Measurements from ENCODE around the gene BLMH.

DNA sequence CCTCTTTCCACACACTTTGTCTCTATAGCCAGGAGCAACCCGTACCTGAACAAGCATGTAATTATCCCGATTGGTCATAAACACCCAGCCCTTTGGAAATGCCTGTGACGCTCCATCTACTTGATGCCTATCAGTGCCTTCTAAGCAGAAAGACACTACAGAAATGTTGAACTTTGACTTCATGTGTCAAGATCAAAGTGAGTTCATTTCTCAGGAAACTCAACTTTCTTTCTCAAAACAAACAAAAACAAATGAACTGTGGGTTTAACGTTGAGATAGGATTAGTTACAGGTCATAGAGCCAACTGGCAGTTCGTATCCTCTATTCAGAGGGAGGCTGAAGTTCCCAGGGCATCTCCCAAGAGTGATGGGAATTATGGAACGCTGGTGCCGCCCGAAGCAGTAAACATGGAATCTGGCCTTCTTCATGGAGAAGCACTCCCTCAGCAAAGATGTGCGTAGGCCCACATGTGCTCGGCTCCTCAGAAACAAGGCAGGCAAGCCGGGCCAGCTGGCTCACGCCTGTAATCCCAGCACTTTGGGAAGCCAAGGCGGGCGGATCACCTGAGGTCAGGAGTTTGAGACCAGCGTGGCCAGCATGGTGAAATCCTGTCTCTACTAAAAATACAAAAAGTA is 65.7 kb downstream of the BLMH start:
- TF ChIP-seq POLR2A (IDR thresholded peaks at IDR 0.05), result no peak
- TF ChIP-seq, protein P1, sequence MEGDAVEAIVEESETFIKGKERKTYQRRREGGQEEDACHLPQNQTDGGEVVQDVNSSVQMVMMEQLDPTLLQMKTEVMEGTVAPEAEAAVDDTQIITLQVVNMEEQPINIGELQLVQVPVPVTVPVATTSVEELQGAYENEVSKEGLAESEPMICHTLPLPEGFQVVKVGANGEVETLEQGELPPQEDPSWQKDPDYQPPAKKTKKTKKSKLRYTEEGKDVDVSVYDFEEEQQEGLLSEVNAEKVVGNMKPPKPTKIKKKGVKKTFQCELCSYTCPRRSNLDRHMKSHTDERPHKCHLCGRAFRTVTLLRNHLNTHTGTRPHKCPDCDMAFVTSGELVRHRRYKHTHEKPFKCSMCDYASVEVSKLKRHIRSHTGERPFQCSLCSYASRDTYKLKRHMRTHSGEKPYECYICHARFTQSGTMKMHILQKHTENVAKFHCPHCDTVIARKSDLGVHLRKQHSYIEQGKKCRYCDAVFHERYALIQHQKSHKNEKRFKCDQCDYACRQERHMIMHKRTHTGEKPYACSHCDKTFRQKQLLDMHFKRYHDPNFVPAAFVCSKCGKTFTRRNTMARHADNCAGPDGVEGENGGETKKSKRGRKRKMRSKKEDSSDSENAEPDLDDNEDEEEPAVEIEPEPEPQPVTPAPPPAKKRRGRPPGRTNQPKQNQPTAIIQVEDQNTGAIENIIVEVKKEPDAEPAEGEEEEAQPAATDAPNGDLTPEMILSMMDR (IDR thresholded peaks at IDR 0.05), result no peak
- TF ChIP-seq POLR2AphosphoS5 (IDR thresholded peaks at IDR 0.05), result no peak
